ENCODE data around the gene ATP4B.
"Not testable (repeated sequence)": the region's sequence is repeated elsewhere in the genome, so short reads cannot be mapped to it uniquely, and the experiment has no call there.

ATP4B gene

DNA sequence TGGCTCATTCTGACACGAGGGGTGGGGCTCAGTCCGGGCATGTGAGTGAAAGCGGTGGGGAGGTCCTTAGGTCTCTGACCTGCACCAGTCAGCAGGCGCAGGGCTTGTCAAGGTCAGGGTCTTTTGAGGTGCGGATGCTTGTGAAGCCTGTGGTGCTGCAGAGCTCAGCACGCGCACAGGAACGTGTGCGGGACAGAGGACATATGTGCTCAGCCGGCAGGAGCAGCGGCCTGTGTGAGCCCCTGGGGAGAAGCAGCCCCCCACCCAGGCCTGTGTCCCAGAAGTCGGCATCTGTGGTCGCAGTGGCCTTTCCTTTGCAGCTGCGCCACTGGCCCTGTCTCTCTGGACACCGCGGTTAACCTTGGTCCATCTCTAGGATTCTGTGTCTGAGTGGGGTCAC is 30.9 kb downstream of the ATP4B start:
- no peak for DNase-seq (ENCODE audit: low read depth in 2 of 3, low spot score in 2 of 3)

GRCh38 chr13:113625965-113626721 is 31.9 kb downstream of the ATP4B start:
- DNase-seq (ENCODE audit: low read depth in 2 of 3, low spot score in 2 of 3): no peak

GRCh38 chr13:113624640-113625304 is 33.2 kb downstream of the ATP4B start:
- not testable (repeated sequence) for DNase-seq (ENCODE audit: low read depth in 2 of 3, low spot score in 2 of 3)

- DNase-seq (ENCODE audit: low read depth in 2 of 3, low spot score in 2 of 3): no peak
Observed at GRCh38 chr13:113624235-113624587, 33.8 kb downstream of the ATP4B start.

DNA sequence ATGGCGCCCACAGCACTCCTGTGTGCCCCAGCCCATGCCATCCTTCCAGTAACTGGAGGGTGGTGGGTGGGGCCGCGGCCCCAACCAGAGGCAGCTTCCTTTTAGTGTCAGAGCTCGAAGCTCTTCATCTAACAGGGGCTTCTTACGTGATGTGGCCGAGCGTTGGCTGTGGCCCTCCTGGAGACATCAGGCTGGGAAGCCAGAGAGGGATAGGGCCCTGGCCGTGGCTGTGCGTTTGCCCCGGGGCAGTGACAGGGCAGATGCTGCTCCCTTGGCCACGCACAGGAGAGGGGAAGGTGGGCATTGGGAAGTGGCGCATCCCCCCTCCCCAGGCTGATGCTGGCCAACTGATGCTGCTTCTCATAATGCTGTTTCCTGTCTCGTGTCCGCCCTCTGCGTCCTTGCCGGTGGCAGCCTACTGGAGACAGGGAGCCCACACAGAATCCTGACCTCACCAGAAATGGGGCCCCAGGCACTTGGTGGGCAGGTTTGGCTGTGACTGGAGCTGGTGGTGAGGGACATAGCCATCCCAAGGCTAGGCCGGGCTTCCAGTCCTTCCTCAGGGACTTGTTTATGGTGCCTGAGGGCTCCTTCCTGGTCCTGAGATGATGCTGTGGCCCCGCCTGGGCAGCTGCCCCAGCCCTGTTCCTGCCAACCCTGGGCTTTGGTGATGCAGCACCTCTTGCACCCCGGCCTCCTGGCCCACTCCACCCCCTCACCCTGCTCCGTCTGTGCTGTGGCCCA is 34.3 kb downstream of the ATP4B start:
- no peak for DNase-seq (ENCODE audit: low read depth in 2 of 3, low spot score in 2 of 3)

- DNase-seq (ENCODE audit: low read depth in 2 of 3, low spot score in 2 of 3): no peak
Observed at GRCh38 chr13:113622791-113623490, 35.1 kb downstream of the ATP4B start.

DNA sequence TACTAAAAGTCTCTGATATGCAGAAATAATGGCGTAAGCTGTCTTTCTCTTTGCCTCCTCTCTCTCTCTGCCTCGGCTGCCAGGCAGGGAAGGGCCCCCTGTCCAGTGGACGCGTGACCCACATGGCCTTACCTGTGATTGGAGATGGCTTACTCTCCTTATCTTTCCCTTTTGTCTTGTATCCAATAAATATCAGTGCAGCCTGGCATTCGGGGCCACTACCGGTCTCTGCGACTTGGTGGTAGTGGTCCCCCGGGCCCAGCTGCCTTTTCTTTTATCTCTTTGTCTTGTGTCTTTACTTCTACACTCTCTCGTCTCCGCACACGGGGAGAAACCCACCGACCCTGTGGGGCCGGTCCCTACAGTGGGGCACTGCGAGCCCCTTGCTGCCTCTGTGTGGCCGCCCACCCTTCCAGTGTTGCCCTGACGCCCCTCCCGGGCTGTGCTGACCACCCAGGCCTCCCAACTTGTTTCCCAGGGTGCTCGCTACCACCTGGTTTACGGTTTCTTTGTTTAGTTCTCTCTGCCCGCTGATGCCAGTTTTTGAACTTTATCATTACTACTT is 35.9 kb downstream of the ATP4B start:
- not testable (repeated sequence) for DNase-seq (ENCODE audit: low read depth in 2 of 3, low spot score in 2 of 3)

GRCh38 chr13:113621498-113621897 is 36.5 kb downstream of the ATP4B start:
- DNase-seq (ENCODE audit: low read depth in 2 of 3, low spot score in 2 of 3): not testable (repeated sequence)

GRCh38 chr13:113621046-113621445 is 37.0 kb downstream of the ATP4B start:
- no peak for DNase-seq (ENCODE audit: low read depth in 2 of 3, low spot score in 2 of 3)

DNA sequence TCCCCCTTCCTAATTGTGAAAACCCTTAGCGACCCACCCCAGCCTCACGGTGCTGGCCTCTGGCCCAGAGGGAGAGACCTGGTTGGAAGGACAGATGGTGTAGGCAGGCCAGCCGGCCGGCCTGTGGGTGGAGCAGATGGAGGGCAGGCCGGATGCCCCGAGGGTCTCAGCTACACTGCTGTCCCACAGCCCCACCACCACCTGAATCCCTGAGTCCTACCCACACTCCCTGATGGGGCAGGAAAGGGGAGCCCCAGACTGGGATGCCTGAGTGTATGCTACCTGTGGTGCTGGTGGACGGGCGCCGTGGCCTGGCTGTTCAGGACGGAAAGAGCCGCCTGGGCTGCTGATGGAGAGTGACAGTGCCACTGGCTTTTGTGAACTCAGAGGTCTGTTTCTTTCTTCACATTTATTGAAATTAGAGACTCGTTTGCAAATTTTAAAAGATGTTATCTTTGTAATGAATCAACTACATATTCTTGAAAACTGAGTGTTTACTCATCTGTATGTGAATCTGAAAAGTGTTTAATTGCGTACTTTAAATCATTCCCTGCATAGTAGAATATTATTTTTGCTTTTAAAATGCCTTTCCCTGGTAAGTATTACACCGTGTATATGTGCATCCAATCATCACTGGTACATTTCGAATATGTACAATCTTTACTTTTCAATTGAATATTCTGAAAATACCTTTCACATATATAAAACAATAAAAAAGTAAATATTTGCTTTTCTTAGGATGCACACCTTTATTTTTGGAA is 37.8 kb downstream of the ATP4B start:
- DNase-seq (ENCODE audit: low read depth in 2 of 3, low spot score in 2 of 3): no peak

DNA sequence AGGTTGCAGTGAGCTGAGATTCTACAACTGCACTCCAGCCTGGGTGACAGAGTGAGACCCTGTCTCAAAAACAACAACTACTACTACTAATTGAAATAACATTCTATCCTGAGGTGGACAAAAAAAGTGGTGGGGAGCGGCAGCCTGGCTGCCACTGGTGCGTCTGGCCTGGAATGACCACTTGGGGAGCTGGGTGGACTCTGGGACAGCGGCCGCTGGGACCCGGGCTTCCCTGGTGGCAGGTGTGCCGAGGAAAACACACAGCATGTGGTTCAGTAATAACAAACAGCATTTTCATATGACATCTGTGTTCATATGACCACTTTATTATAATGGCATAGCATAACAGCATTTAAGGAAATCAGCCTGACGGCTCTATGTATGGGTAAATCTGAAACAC is 39.5 kb downstream of the ATP4B start:
- DNase-seq (ENCODE audit: low read depth in 2 of 3, low spot score in 2 of 3): no peak

DNA sequence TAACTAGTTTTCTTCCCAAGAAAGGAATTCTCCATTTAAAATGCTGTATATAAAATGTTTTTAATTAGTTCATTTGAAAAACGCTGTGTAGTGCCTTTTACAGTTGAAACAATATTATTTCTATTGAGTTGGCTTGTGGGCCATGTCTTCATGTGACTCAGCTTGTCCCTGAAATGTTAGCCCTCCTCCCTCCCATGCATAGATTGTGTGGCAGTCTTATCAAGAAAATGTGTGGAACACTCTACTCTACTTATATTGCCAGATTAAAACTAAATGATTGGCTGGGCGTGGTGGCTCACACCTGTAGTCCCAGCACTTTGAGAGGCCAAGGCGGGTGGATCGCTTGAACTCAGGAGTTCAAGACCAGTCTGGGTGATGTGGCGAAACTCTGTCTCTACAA is 40.0 kb downstream of the ATP4B start:
- no peak for DNase-seq (ENCODE audit: low read depth in 2 of 3, low spot score in 2 of 3)

GRCh38 chr13:113616991-113617749 is 40.8 kb downstream of the ATP4B start:
- no peak for DNase-seq (ENCODE audit: low read depth in 2 of 3, low spot score in 2 of 3)

GRCh38 chr13:113616281-113616906 is 41.6 kb downstream of the ATP4B start:
- DNase-seq (ENCODE audit: low read depth in 2 of 3, low spot score in 2 of 3): no peak

DNA sequence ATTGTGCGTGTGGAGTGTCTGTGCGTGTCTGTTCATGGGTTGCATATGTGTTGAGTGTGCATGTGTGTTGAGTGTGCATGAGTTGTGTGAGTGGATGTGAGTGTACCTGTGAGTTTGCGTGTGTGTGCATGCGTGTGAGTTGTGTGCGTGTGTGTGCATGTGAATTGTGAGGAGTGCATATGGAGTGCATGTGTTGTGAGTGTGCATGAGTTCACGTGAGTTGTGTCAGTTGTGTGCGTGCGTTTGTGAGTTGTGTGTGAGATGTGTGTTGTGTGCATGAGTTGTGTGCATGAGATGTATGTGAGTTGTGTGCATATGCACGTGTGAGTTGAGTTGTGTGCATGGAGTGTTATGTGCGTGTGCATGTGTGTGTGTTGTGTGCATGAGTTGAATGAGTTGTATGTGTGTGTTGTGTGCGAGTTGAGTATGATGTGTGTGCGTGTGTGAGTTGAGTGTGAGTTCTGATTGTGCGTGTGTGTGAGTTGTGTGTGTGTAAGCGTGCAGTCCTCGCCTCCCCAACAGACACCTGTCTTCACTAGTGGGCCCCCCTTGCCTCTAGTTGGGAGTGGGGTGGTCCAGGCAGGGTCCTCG is 44.1 kb downstream of the ATP4B start:
- DNase-seq (ENCODE audit: low read depth in 2 of 3, low spot score in 2 of 3): no peak

- DNase-seq (ENCODE audit: low read depth in 2 of 3, low spot score in 2 of 3): no peak
Observed at GRCh38 chr13:113612607-113613006, 45.4 kb downstream of the ATP4B start.

GRCh38 chr13:113611996-113612395 is 46.0 kb downstream of the ATP4B start:
- no peak for DNase-seq (ENCODE audit: low read depth in 2 of 3, low spot score in 2 of 3)

DNA sequence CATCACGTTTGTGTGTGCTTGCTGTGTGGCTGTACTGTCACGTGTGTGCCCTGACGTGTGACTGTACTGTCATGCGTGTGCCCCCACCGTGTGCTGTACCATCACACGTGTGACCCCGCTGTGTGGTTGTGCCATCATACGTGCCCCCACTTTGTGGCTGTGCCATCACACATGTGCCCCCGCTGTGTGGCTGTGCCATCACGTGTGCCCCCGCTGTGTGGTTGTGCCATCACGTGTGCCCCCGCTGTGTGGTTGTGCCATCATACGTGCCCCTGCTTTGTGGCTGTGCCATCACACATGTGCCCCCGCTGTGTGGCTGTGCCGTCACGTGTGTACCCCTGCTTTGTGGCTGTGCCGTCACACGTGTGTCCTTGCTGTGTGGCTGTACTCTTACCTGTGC is 47.7 kb downstream of the ATP4B start:
- no peak for DNase-seq (ENCODE audit: low read depth in 2 of 3, low spot score in 2 of 3)

DNA sequence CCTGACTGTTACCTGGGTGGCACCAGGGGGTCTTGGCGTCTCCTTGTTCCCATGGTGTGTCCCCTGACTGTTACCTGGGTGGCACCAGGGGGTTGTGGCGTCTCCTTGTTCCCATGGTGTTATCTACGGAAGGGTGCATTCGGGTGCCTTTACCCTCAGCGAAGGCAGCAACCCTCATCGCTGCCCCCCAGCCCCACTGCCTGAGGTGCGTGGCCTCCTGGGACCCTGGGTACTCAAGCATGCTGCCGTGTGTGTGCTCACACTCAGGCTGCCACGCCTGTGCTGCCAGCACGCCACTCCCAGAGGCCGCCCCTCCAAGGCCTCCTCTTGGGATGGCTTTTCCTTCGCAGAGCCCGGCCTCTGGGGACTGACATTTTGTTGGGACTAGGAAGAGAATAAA is 48.4 kb downstream of the ATP4B start:
- DNase-seq (ENCODE audit: low read depth in 2 of 3, low spot score in 2 of 3): no peak

Measured in activated CD8-positive, alpha-beta memory T cell treated with anti-CD3 and anti-CD28 coated beads for 48 hours (primary cell).